ENCODE results near the gene CCDC68.

CCDC68 gene

DNA sequence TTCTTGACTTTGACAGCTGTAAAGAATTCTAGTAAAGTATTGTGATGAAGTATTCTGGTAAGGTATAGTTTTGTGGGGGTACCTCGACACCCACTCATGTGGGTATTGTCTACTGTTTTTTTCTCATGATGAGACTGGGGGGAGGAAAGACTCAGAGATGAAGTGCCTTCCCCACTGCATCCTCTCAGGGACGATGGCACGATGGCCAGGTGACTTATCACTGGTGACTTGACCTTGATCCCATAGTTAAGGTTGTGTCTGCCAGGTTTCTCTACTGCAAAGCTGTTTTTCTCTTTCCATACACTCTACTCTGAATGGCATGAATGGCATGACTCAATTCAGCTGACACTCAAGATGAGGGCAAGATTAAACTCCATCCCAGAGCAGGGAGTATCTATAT is 936 bp upstream of the CCDC68 start:
- DNase-seq, result no peak

DNA sequence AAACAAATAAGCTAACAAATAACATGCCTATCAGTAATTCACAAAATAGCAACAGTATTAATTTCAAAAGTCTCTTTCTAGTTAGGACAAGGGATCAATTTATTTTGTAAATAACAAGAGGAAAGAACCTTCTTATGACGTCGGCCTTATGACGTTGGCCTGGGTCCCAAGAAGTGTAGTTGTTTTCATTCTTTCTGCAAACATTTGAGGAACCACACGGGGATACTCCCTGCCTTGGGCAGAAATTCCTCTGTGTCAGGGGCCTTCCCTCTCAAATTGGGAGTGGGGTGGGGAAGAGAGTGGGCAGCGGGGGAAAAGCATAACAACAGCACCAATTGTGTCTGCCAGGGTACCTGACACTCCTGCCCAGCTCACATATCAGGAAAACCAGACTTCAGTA is 1.3 kb downstream of the CCDC68 start:
- no peak for DNase-seq

DNA sequence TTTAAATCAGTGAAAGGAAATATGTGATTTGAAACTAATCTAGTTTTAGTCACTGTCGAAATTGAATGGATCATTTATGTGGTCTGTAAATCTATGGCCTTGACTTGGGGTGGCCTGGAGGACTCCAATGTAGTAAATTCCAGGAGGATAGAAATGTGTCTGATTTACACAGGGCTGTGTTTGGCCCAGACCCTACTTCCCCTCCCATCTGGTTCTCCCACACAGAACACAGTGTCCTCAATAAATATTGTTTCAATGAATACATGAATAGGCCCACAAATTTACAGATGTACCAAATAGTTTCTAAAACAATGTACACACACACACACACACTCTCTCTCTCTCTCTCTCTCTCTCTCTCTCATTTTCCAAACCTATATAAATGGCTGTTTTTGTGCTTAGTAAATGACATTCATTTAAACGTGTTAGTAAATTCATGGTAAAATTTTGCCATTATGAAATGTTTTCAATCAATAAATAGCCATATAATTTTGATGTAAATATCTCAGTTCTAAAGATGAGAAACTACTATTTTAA is 1.9 kb downstream of the CCDC68 start:
- no peak for DNase-seq

- DNase-seq, result no peak
Observed at GRCh38 chr18:54956506-54956905, 2.8 kb downstream of the CCDC68 start.

DNA sequence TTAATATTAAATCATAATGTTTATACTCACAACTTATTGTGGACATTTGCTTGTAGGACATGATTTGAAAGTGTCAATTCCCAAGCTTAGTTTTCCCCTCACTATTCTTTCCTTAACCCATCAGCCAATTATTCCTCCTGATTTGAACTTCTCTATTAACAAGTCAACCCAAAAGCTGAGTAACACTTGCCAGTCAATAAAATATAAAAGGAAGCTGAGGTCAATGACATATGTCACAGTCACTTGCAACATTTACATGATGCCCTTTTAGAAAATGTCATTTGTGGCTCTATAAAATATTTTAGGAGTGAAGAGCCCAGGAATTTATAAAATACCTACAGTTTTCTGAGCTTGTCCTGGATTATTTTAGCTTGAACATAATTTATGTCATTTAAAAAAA is 7.2 kb downstream of the CCDC68 start:
- no peak for DNase-seq

GRCh38 chr18:54950221-54950620 is 9.0 kb downstream of the CCDC68 start:
- peak; percentile 95 for DNase-seq

- peak; percentile 68 for DNase-seq
Observed at GRCh38 chr18:54949588-54949987, 9.7 kb downstream of the CCDC68 start.

- DNase-seq, result peak; percentile 98
Observed at GRCh38 chr18:54948350-54948837, 10.9 kb downstream of the CCDC68 start.

- DNase-seq, result peak; percentile 78
Observed at GRCh38 chr18:54947091-54947490, 12.2 kb downstream of the CCDC68 start.

GRCh38 chr18:54946149-54946581 is 13.1 kb downstream of the CCDC68 start:
- peak; percentile 66 for DNase-seq

DNA sequence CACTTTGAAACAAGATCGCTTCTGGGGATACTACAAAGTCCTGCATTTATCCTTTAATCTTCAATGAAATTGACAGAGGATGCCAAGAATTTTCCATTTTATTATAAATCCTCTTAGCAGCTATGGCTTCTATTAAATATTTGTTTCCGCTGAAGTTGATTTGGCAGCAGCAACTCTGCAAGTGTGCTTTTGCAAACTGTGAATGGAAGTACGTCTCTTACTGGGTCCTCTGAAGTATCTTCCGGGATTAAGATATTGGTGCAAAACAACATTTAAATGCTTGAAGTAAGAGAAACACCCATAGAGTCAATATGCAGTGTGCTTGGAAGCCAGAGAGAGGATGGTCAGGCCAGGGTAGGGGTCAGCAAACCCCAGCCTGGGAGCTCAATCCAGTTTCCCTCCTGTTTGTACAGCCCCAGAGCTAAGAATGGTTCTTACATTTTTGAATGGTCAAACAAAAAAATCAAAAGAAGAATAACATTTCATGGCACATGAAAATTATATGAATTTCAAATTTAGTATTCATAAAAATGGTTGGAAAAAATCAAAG is 13.6 kb downstream of the CCDC68 start:
- DNase-seq, result peak; percentile 24

- no peak for DNase-seq
Observed at GRCh38 chr18:54942569-54942968, 16.7 kb downstream of the CCDC68 start.

DNA sequence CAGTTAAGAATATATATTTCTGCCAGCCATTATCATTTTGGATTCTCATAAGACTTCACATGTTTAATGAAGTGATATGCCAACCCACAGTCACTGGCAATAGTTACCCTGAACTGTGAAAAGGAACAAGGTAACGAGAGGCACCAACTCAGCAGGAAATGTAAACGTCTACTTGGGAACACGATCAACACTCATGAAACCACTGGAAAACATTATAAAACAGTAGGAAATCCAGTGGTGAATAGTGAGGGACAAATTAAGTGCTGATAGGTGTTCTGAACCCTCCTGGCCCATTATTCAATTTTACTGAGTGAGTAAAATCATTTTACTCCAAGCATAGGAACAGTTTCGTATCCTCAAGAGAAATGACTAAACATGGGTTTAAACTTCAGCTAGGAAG is 17.1 kb downstream of the CCDC68 start:
- no peak for DNase-seq

DNA sequence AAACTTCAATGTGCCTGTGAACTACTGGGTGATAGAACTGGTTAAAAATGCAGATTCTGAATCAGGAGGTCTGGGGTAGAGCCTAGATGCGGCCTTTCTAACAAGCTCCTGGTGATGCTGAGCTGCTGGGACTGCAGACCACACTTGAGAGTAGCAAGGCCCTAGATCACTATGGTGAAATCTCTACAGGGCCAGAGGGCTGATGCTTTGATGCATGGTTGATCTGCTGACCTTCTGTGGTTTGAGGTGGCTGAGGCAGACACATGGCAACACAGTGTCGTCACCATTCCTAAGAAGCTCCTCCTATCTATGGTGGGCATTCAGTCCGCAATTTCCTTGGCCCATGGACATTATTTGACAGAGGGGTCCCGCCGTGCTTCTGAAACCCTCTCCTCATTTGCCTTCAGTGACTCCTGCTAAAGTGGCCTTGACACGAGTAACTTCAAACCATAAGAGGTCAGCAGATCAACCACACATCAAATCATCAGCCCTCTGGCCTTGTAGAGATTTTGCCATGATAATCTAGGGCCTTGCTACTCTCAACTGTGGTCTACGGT is 19.8 kb downstream of the CCDC68 start:
- no peak for DNase-seq

DNA sequence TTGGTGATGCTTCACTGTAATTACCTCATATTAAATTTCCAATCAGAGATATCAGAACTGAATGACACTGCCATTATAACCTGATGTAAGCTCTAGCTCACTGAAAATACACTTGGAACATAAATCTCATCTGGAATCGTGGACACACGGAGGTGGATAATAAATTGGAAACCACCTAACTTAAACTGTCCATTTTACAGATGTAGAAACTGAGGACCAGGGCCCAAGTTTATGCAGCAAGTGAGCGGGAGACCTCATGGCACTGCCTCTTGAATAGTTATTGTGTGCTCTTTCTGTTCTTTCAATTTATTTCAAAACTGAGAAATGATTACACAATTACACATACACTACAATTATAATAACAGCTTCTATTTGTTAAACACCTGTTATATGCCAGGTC is 20.8 kb downstream of the CCDC68 start:
- no peak for DNase-seq

- DNase-seq, result peak; percentile 43
Observed at GRCh38 chr18:54932472-54932871, 26.8 kb downstream of the CCDC68 start.

DNA sequence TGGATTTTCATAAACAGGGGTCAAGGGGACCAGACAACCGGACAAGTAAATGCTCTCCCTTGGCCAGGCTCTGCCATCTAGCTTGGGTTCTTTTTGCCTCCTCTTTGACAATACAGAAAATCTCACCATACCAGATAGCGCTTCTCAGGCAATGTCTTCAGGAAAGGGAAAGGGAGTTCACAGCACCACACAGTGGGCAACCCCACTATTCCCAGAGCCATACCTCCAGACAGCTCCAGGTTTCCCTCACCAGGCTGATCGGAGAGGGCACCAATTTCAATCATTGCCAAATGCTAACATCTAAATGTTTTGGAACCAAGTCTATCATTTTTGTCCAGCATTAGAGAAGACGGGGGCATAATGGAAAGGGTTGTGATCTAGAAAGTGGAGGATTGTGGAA is 28.1 kb downstream of the CCDC68 start:
- DNase-seq, result no peak

GRCh38 chr18:54928236-54928635 is 31.0 kb downstream of the CCDC68 start:
- DNase-seq, result no peak

DNA sequence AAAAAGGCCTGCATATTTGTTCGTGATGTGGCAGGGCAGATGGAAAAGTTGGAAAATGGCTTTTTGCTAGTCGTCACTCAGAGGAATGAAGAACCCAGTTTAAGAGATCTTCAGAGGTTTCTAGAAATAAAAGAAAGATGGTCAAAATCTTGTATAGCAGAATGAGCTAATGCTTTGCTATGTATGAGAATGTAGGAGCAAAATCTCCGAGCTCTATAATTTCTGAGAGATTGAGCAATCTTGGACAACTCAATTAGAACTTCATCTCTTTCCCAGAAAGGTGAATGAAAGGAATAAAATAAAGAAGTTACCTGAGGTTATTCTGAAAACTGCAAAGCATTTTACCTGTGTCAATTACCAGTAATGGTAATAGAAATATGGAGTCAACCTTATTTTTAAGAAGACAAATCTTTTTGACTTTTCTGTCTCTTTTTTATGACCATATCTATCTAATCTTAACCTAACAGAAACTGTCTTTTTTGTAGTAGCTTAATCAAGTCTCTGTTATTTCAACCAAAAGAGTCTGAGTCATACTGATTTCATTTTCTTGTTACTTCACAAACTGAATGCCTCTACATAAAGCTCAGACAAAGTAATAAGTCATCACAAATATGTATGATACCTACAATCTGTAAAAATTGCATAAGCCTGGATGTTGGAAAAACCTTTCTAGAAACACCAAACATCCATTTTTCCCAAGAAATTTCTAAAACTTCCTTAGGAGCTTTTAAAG is 32.5 kb downstream of the CCDC68 start:
- no peak for DNase-seq

- DNase-seq, result no peak
Observed at GRCh38 chr18:54924948-54925347, 34.3 kb downstream of the CCDC68 start.

GRCh38 chr18:54923339-54923956 is 35.8 kb downstream of the CCDC68 start:
- peak; percentile 60 for DNase-seq

DNA sequence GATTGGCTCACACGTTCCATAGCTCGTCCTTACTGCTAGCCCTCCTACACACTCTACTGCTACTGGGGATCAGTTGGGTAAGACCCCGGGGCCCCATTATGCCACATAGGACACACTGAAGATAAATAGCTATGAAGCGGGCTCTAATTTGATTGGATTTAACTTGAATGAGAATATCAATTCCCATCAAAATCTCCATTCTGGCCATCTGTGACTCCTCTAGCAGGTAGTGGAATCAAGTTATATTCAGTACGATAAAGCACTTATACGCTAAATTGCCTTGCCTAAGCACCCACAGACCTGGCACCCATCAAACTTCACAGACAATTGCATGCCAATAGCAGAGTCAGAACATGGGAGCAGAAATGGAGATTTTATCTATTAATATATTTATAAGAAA is 39.8 kb downstream of the CCDC68 start:
- DNase-seq, result no peak

GRCh38 chr18:54918060-54918459 is 41.2 kb downstream of the CCDC68 start:
- DNase-seq, result no peak

DNA sequence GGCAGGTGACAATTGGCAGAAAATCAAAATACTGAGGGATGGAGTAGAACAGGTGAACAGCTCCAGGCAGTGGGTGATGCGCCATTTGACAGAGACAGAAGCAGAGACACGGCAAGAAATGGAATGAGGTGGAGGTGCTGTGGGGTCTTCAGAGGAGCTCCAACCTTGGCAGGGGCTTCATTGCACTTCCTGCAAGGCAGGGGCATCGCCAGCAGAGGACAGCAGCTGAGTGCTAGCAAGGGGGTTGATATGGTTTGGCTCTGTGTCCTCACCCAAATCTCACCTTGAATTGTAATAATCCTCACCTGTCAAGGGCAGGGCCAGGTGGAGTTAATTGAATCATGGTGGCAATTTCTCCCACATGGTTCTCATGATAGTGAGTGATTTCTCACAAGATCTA is 42.8 kb downstream of the CCDC68 start:
- DNase-seq, result no peak
